PC-9 (cell line): ENCODE measurements around the gene RXFP3. TPM values are rescaled to one million over a fixed set of nuclear protein-coding genes. Genes with fewer than 3 reads are reported as not detected.
"Not testable (repeated sequence)": the region's sequence is repeated elsewhere in the genome, so short reads cannot be mapped to it uniquely, and the experiment has no call there.

Experiments used
- BruUV-seq: library from RNA; stranded (reverse); fragments of 400-500 nt; replicated peaks from 2 replicates; lab custom pipeline; 2021; lab: Mats Ljungman, UMichigan
- CTCF ChIA-PET: fragments of 300-600 bp; sonication (Branson Sonifier 250); formaldehyde crosslinking; loops from one replicate; lab custom pipeline; 2022; ENCODE audit warnings: antibody characterized with exemption; lab: Charles Lee
- POLR2A ChIA-PET: fragments of 300-600 bp; sonication (Branson Sonifier 250); formaldehyde crosslinking; loops from one replicate; lab custom pipeline; 2022; ENCODE audit warnings: antibody characterized with exemption; ENCODE audit not compliant: unreplicated experiment; lab: Charles Lee
- DNase-seq, 2 experiments: peaks; one replicate each; pipeline versions ENCODE4 v3.0.0 to v3.0.0-alpha.2; 2015 to 2022; ENCODE audit warnings: mixed read lengths in 1 of 2
- H2AFZ ChIP-seq: fragments of 200-600 bp; sonication (generic); 2 replicates; pipeline ENCODE4 v1.8.1; 2017; ENCODE audit warnings: antibody characterized with exemption
- H3F3A ChIP-seq: fragments of 200-600 bp; sonication (generic); 2 replicates; pipeline ENCODE4 v1.8.1; 2017; ENCODE audit warnings: antibody characterized with exemption, mild to moderate bottlenecking, low read depth; ENCODE audit not compliant: insufficient read depth
- H3K27ac ChIP-seq: fragments of 200-600 bp; sonication (generic); 2 replicates; pipeline ENCODE4 v1.6.1; 2016; ENCODE audit warnings: mixed run types
- H3K27me3 ChIP-seq: fragments of 200-600 bp; sonication (generic); 2 replicates; pipeline ENCODE4 v1.6.1; 2016; ENCODE audit warnings: low read depth, mixed run types; ENCODE audit not compliant: insufficient read depth
- H3K36me3 ChIP-seq: fragments of 200-600 bp; sonication (generic); 2 replicates; pipeline ENCODE4 v1.6.1; 2016; ENCODE audit warnings: low read depth, mixed run types
- H3K4me1 ChIP-seq: fragments of 200-600 bp; sonication (generic); replicated peaks from 2 replicates; pipeline ENCODE4 v1.6.1; 2016; ENCODE audit warnings: mixed run types; ENCODE audit not compliant: insufficient read depth
- H3K4me2 ChIP-seq: fragments of 200-600 bp; sonication (generic); 2 replicates; pipeline ENCODE4 v1.6.1; 2017; ENCODE audit warnings: mixed run types
- H3K4me3 ChIP-seq: fragments of 200-600 bp; sonication (generic); 2 replicates; pipeline ENCODE4 v1.6.1; 2016; ENCODE audit warnings: mixed run types
- H3K79me2 ChIP-seq: fragments of 200-600 bp; sonication (generic); 2 replicates; pipeline ENCODE4 v1.6.1; 2017; ENCODE audit warnings: low read depth, mixed run types
- H3K9me2 ChIP-seq: fragments of 200-600 bp; sonication (generic); 2 replicates; pipeline ENCODE4 v1.8.1; 2017; ENCODE audit warnings: mild to moderate bottlenecking; ENCODE audit not compliant: insufficient read depth
- H3K9me3 ChIP-seq: fragments of 200-600 bp; sonication (generic); 2 replicates; pipeline ENCODE4 v1.8.1; 2016; ENCODE audit warnings: low read depth; ENCODE audit not compliant: insufficient read depth
- H4K20me1 ChIP-seq: fragments of 200-600 bp; sonication (generic); 2 replicates; pipeline ENCODE4 v1.8.1; 2017; ENCODE audit not compliant: insufficient read depth
- CTCF ChIP-seq: fragments of 200-600 bp; sonication (generic); conservative IDR thresholded peaks from 2 replicates; pipeline ENCODE4 v1.6.1; 2017; ENCODE audit warnings: mixed run types, antibody characterized with exemption, mild to moderate bottlenecking, moderate library complexity
- EZH2 ChIP-seq: fragments of 200-600 bp; sonication (generic); IDR thresholded peaks from 2 replicates; pipeline ENCODE4 v1.8.0; 2017; ENCODE audit warnings: antibody characterized with exemption, low read depth
- intact Hi-C: fragments of 100-400 bp; cut with micrococcal nuclease; formaldehyde crosslinking; loops from one replicate; pipeline ENCODE4 v1.10.0; 2022; ENCODE audit not compliant: unreplicated experiment
- total RNA-seq: library from RNA; stranded (reverse); gene quantifications from 2 replicates; pipeline ENCODE4 v1.2.3, GENCODE V29; 2021

Gene RXFP3
- total RNA-seq, 1 experiment from 2014 or later = not detected

- H4K20me1 ChIP-seq = no peaks in the 10 kb centered on the region
- no peak overlapping the region for H3K4me2 ChIP-seq
- H2AFZ ChIP-seq = no peak overlapping the region
- BruUV-seq = no TSS peak
- H3K27ac ChIP-seq = no peak overlapping the region
- no peaks in the 10 kb centered on the region for H3F3A ChIP-seq
- H3K36me3 ChIP-seq = no peaks in the 10 kb centered on the region
- H3K9me3 ChIP-seq = no peaks in the 10 kb centered on the region
- intact Hi-C loops = no loop called here
- TF ChIP-seq EZH2 (no peak), CTCF (no peak)
- CTCF ChIA-PET = no interaction called here
- DNase-seq = no peak
- no peaks in the 10 kb centered on the region for H3K9me2 ChIP-seq
- H3K27me3 ChIP-seq = no peaks in the 10 kb centered on the region
- POLR2A ChIA-PET = no interaction called here
- H3K4me3 ChIP-seq = no peak overlapping the region
- H3K79me2 ChIP-seq = no peaks in the 10 kb centered on the region
- no peaks in the 10 kb centered on the region; the same call in 1 of the 2 replicates for H3K4me1 ChIP-seq
Observed at GRCh38 chr5:33944543-33945132, 8.5 kb downstream of the RXFP3 start.

- CTCF ChIA-PET = interaction anchor here (0.6 kb wide), 1 partner anchor 280 kb away, joined by 6 read pairs; no protein-coding TSS in a partner anchor
- H3K9me3 ChIP-seq, BruUV-seq: not testable (repeated sequence)
Observed at GRCh38 chr5:33952175-33952574, 16.0 kb downstream of the RXFP3 start.

GRCh38 chr5:33957577-33958150 is 21.5 kb downstream of the RXFP3 start:
- intact Hi-C loops = no loop called here
- no peaks in the 10 kb centered on the region for H3K79me2 ChIP-seq

More at GRCh38 chr5:33952175-33952574, 16.0 kb downstream of the RXFP3 start:
- H3K4me3 ChIP-seq, H3K9me2 ChIP-seq, H4K20me1 ChIP-seq, H3K4me1 ChIP-seq, H3K36me3 ChIP-seq, H3F3A ChIP-seq, H3K27me3 ChIP-seq, H2AFZ ChIP-seq, DNase-seq, intact Hi-C loops, H3K79me2 ChIP-seq, H3K4me2 ChIP-seq, H3K27ac ChIP-seq: not testable (repeated sequence)
- POLR2A ChIA-PET = interaction anchor here (0.6 kb wide), 1 partner anchor 365 kb away, joined by 19 read pairs; no protein-coding TSS in a partner anchor

More at GRCh38 chr5:33957577-33958150, 21.5 kb downstream of the RXFP3 start:
- Histone ChIP-seq H3K27ac (no peak overlapping the region), H3K4me1 (no peaks in the 10 kb centered on the region), H3K27me3 (no peaks in the 10 kb centered on the region), H3K9me3 (no peaks in the 10 kb centered on the region), H3F3A (no peaks in the 10 kb centered on the region), H3K4me2 (no peak overlapping the region), H2AFZ (no peak overlapping the region), H4K20me1 (no peaks in the 10 kb centered on the region), H3K36me3 (no peaks in the 10 kb centered on the region), H3K9me2 (peaks cover 4% of the 10 kb centered on the region; the same call in 1 of the 2 replicates), H3K4me3 (no peak overlapping the region)
- TF ChIP-seq CTCF (no peak), EZH2 (no peak)
- no TSS peak for BruUV-seq
- no peak for DNase-seq
- ChIA-PET CTCF (no interaction called here), POLR2A (no interaction called here)
